Measurements from ENCODE around the gene COPS7B. TPM values are rescaled to one million over a fixed set of nuclear protein-coding genes. Genes with fewer than 3 reads are reported as not detected.

The COPS7B gene
- polyA plus RNA-seq, 1 of the 3 experiments (the other 2 are of a cell fraction), result 60.5 TPM

DNA sequence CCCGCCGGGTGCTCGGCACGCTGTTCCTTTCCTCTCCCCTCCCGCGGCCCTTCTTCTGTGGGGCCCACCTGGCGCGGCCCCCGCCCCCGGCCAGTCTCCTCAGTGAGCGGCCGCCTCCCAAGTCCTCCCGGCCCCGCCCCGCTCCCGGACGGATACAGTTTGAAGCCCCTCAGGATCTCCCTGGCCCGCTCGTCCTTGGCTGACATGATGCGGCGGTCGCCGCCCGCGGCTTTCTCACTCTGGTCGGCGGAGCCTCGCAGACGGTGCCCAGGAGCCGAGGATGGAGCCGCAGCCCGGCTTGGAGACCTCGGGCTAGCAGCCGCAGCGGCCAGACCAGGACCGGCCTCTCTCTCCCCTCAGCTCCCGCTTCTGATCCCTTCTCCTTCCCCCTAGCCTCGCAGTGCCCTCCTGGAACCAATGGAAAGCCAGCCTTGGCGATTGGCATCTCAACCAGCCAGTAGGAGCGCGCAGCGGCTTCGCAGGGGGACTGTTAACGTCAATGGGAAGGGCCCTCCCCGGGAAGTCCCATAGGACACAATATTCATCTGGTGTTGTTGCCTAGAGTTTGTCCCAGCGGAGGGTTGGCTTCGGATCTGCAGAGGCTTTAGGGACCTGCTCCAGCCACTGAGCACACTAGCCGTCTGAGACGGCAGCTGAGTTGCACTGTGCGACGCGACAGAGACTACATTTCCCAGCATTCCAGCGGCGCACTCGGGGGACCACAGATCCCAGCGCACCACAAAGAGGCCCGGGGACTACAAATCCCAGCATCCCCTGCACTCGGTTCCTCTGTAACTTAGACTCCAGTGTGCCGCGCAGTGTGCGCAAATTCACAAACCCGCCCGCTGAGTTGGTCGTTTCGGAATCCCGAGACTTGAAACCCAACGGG lies 5.1 kb upstream of the COPS7B start, which contains the start of gene PDE6D:
Gene PDE6D, minus strand, starts transcription at position 374 of the 889 bp plus-strand sequence. Its CDS starts 168 bp downstream, at position 206.
- Histone ChIP-seq H3K27me3 (ENCODE audit: insufficient read depth) (no peaks in the 10 kb centered on the region), H3K9me2 (no peaks in the 10 kb centered on the region), H3K9me3 (no peaks in the 10 kb centered on the region), H4K20me1 (ENCODE audit: insufficient read depth) (no peaks in the 10 kb centered on the region), H3K4me2 (peak within 1 kb of the TSS; percentile 84), H3K36me3 (replicated peaks in 1 of 2; ENCODE audit: control insufficient read depth in 1 of 2, insufficient read depth in 2 of 2, low read length in 1 of 2) (no peaks in the 10 kb centered on the region), H3K9ac (peak within 1 kb of the TSS; percentile 67), H3K4me3 (ENCODE audit: low read depth in 2 of 2, low read length in 1 of 2) (peak within 1 kb of the TSS; percentile 86 to 87), H3K4me1 (ENCODE audit: control insufficient read depth in 1 of 2, insufficient read depth in 2 of 2, low read depth in 1 of 2, low read length in 1 of 2) (peaks cover 8 to 16% of the 10 kb centered on the region in 2 experiments; a peak in 2 of 4 replicates), H3K79me2 (ENCODE audit: insufficient read depth) (peaks cover 35% of the 10 kb centered on the region; the same call in 1 of the 2 replicates), H3K27ac (ENCODE audit: low read depth in 2 of 2, low read length in 1 of 2) (peak within 1 kb of the TSS; percentile 64 to 89), H2AFZ (ENCODE audit: low read depth) (peak within 1 kb of the TSS; percentile 95), H3F3A (replicated peaks; ENCODE audit: insufficient read depth) (no peaks in the 10 kb centered on the region)
- DNase-seq, result peak; percentile 99
- POLR2A ChIA-PET, result no interaction called here
- 1% methylated on average over 32 of the region's 67 CpGs for WGBS (ENCODE audit: low lambda C conversion rate)
- CTCF ChIA-PET, result interaction anchor here (0.9 to 1.4 kb wide), 4 partner anchors 13 to 69 kb away, joined by 3 to 6 read pairs (median 4); no protein-coding TSS in a partner anchor
- no peak for TF ChIP-seq EZH2phosphoT487 (IDR thresholded peaks at IDR 0.05; ENCODE audit: borderline replicate concordance, low read depth)
- TF ChIP-seq RFX5 (IDR thresholded peaks at IDR 0.05; ENCODE audit: low read length), result peak; percentile 42; the same call in 1 of the 2 replicates
- no peak for TF ChIP-seq TEAD4 (IDR thresholded peaks at IDR 0.05; ENCODE audit: borderline replicate concordance, insufficient read depth)
- TF ChIP-seq, protein P1, sequence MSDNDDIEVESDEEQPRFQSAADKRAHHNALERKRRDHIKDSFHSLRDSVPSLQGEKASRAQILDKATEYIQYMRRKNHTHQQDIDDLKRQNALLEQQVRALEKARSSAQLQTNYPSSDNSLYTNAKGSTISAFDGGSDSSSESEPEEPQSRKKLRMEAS (IDR thresholded peaks at IDR 0.05; ENCODE audit: low read depth), result no peak; the same call in 1 of the 2 replicates
- peak; percentile 59; the same call in 1 of the 2 replicates for TF ChIP-seq POLR2AphosphoS5 (IDR thresholded peaks at IDR 0.05; ENCODE audit: low read depth, low read length)
- TF ChIP-seq GABPA (IDR thresholded peaks at IDR 0.05; ENCODE audit: low read depth), result peak; percentile 79
- TF ChIP-seq NFIC (IDR thresholded peaks at IDR 0.05; ENCODE audit: borderline replicate concordance), result no peak
- no peak for TF ChIP-seq GATA2 (CRISPR knock-in tag; IDR thresholded peaks at IDR 0.05)
- peak; percentile 68 for TF ChIP-seq ELF1 (IDR thresholded peaks at IDR 0.05)
- TF ChIP-seq SIN3A (IDR thresholded peaks at IDR 0.05; ENCODE audit: borderline replicate concordance, low read depth, low read length), result no peak
- TF ChIP-seq EP300 (IDR thresholded peaks at IDR 0.05; ENCODE audit: borderline replicate concordance in 1 of 2, low read depth in 1 of 2, low read length in 1 of 2), result no peak
- TF ChIP-seq FOXM1 (IDR thresholded peaks at IDR 0.05; ENCODE audit: low read depth), result no peak
- TF ChIP-seq RXRA (IDR thresholded peaks at IDR 0.05; ENCODE audit: borderline replicate concordance, low read depth), result no peak
- TF ChIP-seq FOXJ3 (CRISPR knock-in tag; IDR thresholded peaks at IDR 0.05), result no peak
- TF ChIP-seq IRF3 (IDR thresholded peaks at IDR 0.05; ENCODE audit: low read depth, low read length), result peak; percentile 96
- TF ChIP-seq JUND (IDR thresholded peaks at IDR 0.05), result no peak
- TF ChIP-seq ZBTB33 (IDR thresholded peaks at IDR 0.05; ENCODE audit: borderline replicate concordance, low read depth), result 0 out of 2 replicates have a peak, but pooled peaks have one; percentile 66
- TF ChIP-seq, protein P2, sequence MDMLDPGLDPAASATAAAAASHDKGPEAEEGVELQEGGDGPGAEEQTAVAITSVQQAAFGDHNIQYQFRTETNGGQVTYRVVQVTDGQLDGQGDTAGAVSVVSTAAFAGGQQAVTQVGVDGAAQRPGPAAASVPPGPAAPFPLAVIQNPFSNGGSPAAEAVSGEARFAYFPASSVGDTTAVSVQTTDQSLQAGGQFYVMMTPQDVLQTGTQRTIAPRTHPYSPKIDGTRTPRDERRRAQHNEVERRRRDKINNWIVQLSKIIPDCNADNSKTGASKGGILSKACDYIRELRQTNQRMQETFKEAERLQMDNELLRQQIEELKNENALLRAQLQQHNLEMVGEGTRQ (IDR thresholded peaks at IDR 0.05; ENCODE audit: borderline replicate concordance, low read depth, low read length), result no peak
- TF ChIP-seq TAF1 (IDR thresholded peaks at IDR 0.05; ENCODE audit: borderline replicate concordance, low read depth, low read length), result peak; percentile 52; the same call in 1 of the 2 replicates
- TF ChIP-seq, protein P3, sequence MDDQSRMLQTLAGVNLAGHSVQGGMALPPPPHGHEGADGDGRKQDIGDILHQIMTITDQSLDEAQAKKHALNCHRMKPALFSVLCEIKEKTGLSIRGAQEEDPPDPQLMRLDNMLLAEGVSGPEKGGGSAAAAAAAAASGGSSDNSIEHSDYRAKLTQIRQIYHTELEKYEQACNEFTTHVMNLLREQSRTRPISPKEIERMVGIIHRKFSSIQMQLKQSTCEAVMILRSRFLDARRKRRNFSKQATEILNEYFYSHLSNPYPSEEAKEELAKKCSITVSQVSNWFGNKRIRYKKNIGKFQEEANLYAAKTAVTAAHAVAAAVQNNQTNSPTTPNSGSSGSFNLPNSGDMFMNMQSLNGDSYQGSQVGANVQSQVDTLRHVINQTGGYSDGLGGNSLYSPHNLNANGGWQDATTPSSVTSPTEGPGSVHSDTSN (IDR thresholded peaks at IDR 0.05), result peak; percentile 100
- peak; percentile 63 for TF ChIP-seq YY1 (IDR thresholded peaks at IDR 0.05; ENCODE audit: low read depth)
- no peak for TF ChIP-seq FOSL2 (IDR thresholded peaks at IDR 0.05; ENCODE audit: borderline replicate concordance, low read depth)
- TF ChIP-seq RAD21 (IDR thresholded peaks at IDR 0.05; ENCODE audit: low read length), result no peak
- TF ChIP-seq SMC3 (IDR thresholded peaks at IDR 0.05; ENCODE audit: low read depth, low read length), result no peak
- no peak; the same call in 1 of the 2 replicates for TF ChIP-seq MXI1 (IDR thresholded peaks at IDR 0.05; ENCODE audit: low read depth, low read length)

Measured in SK-N-SH (cell line).